Brain microvascular endothelial cell (primary cell): ENCODE results near the gene ARHGEF7.
"Not testable (repeated sequence)": the region's sequence is repeated elsewhere in the genome, so short reads cannot be mapped to it uniquely, and the experiment has no call there.

Experiments
- DNase-seq: peaks from one replicate; pipeline ENCODE4 v3.0.0-alpha.2; 2020
- H3K27ac ChIP-seq: fragments of 250-450 bp; sonication (Bioruptor Pico); 2 replicates; pipeline ENCODE4 v1.5.1; 2020; ENCODE audit warnings: mild to moderate bottlenecking, moderate library complexity
- H3K27me3 ChIP-seq: fragments of 250-450 bp; sonication (Bioruptor Pico); replicated peaks from 2 replicates; pipeline ENCODE4 v1.5.1; 2020; ENCODE audit warnings: mild to moderate bottlenecking
- H3K36me3 ChIP-seq: fragments of 250-450 bp; sonication (Bioruptor Pico); replicated peaks from 2 replicates; pipeline ENCODE4 v1.5.1; 2020; ENCODE audit warnings: mild to moderate bottlenecking
- H3K4me3 ChIP-seq: 2 replicates; pipeline ENCODE4 v1.5.1; 2011; ENCODE audit warnings: low read depth, mild to moderate bottlenecking, control low read depth, low read length, moderate library complexity
- in situ Hi-C: cut with HindIII; loops from 2 replicates; pipeline ENCODE4 v1.10.0; 2017; ENCODE audit warnings: low sequenced_read_pairs, low pct_ligation_motif_present
- TF ChIP-seq, protein P1 (sequence below): IDR thresholded peaks from 2 replicates; pipeline ENCODE4 v1.5.1; 2011; ENCODE audit warnings: low read depth, mild to moderate bottlenecking, moderate library complexity, low read length, control low read depth, inconsistent platforms; ENCODE audit errors: missing control alignments

Gene ARHGEF7

DNA sequence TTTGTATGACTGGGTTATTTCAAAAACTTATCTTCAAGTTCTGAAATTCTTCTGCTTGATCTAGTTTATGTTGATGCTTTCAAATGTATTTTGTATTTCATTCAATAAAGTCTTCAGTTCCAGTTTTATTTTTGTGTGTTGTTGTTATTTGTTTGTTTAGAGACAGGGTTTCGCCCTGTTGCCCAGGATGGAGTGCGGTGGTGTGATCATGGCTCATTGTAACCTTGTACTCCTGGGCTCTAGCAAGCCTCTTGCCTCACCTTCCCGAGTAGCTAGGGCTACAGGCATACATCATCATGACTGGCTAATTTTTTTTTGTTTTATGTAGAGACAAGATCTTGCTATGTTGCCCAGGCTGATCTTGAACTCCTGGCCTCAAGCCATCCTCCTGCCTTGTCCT lies 40.3 kb upstream of the ARHGEF7 start:
- DNase-seq: no peak
- TF ChIP-seq, protein P1, sequence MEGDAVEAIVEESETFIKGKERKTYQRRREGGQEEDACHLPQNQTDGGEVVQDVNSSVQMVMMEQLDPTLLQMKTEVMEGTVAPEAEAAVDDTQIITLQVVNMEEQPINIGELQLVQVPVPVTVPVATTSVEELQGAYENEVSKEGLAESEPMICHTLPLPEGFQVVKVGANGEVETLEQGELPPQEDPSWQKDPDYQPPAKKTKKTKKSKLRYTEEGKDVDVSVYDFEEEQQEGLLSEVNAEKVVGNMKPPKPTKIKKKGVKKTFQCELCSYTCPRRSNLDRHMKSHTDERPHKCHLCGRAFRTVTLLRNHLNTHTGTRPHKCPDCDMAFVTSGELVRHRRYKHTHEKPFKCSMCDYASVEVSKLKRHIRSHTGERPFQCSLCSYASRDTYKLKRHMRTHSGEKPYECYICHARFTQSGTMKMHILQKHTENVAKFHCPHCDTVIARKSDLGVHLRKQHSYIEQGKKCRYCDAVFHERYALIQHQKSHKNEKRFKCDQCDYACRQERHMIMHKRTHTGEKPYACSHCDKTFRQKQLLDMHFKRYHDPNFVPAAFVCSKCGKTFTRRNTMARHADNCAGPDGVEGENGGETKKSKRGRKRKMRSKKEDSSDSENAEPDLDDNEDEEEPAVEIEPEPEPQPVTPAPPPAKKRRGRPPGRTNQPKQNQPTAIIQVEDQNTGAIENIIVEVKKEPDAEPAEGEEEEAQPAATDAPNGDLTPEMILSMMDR: no peak
- H3K27ac ChIP-seq: no peak overlapping the region
- no peaks in the 10 kb centered on the region for H3K36me3 ChIP-seq
- no peaks in the 10 kb centered on the region for H3K27me3 ChIP-seq
- in situ Hi-C loops: no loop called here
- no peak overlapping the region for H3K4me3 ChIP-seq

DNA sequence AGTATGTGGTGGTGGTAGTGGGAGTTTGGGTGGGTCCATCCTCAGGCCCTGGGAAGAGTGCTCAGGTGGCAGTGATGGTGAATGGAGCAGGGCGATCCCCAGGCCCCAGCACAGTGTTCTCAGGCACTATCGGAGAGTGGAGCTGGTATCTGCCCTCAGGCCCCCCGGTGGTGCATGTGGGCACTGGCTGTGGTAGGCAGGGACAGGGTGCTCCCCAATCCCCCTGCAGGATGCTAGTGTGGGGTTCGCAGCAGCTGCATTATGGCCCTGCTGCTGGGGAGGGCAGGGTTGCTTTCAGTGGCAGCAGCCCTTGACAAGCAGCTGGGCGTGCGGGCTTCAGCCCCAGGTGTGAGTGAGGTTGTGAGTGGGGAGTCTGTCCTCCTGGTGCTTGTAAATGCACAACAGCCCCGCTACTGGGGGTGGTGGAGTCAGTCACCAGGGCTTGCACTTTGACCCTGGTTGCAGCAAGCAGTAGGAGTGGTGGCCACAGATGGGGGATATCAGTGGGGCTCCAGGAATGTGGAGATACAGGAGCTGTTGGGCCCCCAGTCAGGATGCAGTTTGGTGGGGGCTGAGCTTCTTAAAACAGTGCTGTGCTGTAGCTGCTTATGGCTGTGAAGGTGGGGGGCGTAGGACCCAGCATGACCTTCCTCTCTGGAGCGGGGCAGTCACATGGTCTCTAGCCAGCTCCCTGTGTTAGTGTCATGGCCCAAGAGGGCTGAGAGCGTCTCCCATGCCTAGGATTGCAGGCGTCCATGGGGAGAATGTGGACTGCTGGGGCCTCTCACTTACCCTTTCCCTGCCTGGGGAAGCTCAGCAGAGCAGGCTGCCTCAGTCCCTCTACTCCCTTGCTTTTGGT lies 38.7 kb upstream of the ARHGEF7 start:
- in situ Hi-C loops: no loop called here

DNA sequence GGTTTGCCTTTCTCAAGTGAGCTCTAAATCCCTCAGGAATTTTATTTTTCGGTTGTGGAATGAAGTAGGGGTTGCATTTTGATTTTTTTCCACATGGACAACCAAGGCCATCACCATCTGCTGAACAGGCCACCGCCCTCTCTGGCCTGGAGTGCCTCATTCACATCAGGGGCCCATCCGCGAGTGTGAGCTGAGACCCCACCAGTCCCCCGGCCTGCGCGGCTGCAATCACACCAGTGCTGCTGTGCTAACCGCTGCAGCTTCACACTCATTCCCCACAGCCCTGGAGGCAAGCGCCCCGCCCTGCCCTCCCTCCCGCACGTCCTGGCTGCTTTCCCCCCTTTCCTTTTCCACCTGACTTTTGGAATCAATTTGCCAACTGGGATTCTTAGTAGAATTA lies 35.7 kb upstream of the ARHGEF7 start:
- in situ Hi-C loops: no loop called here
- no peak overlapping the region for H3K27ac ChIP-seq
- no peak for DNase-seq
- H3K4me3 ChIP-seq: no peak overlapping the region
- H3K27me3 ChIP-seq: no peaks in the 10 kb centered on the region
- TF ChIP-seq, protein P1: no peak
- H3K36me3 ChIP-seq: no peaks in the 10 kb centered on the region

More for the DNA sequence above, 38.7 kb upstream of the ARHGEF7 start:
- H3K27ac ChIP-seq: no peak overlapping the region
- H3K4me3 ChIP-seq: no peak overlapping the region
- no peaks in the 10 kb centered on the region for H3K36me3 ChIP-seq
- no peaks in the 10 kb centered on the region for H3K27me3 ChIP-seq
- TF ChIP-seq, protein P1: peak; percentile 48
- no peak for DNase-seq

DNA sequence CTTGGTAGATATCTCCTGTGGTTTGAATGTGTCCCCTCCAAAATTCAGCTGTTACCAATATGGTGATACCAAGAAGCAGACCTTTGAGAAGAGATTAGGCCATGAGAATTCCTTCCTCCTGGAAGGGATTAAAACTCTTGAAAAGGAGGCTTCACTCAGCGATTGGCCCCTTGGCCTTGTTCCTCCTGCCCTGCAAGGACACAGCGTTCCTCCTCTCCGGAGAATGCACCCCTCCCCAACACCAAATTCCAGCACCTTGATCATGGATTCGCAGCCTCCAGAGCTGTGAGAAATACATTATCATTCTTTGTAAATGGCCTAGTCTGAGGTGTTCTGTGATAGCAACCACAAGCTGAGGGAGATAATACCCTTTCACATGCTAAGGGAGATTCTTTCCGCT lies 34.5 kb upstream of the ARHGEF7 start:
- TF ChIP-seq, protein P1: no peak
- in situ Hi-C loops: no loop called here
- H3K4me3 ChIP-seq: no peak overlapping the region
- no peak overlapping the region for H3K27ac ChIP-seq
- H3K27me3 ChIP-seq: no peaks in the 10 kb centered on the region
- H3K36me3 ChIP-seq: no peaks in the 10 kb centered on the region
- DNase-seq: no peak

DNA sequence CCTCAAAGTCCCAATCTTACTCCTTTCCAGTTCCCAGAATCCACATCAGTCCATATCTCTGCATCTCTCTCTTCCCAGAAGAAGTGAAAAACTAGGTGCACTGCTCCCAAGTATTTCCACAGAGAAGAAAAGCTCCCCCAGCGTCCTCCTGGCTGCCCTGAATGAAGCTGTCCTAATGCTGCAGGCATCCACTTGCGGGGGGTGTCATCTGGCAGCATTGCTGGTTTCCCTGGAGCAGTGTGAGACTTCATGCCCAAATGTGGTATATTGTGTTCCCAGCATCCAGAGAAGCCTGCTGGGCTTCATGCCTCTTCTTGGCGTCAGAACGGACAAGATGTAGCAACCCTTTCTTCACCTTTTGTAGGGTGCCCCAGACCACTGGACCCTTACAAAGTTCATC lies 32.9 kb upstream of the ARHGEF7 start:
- no peaks in the 10 kb centered on the region for H3K36me3 ChIP-seq
- in situ Hi-C loops: no loop called here
- H3K27ac ChIP-seq: no peak overlapping the region
- TF ChIP-seq, protein P1: no peak
- no peak for DNase-seq
- no peaks in the 10 kb centered on the region for H3K27me3 ChIP-seq
- H3K4me3 ChIP-seq: no peak overlapping the region

DNA sequence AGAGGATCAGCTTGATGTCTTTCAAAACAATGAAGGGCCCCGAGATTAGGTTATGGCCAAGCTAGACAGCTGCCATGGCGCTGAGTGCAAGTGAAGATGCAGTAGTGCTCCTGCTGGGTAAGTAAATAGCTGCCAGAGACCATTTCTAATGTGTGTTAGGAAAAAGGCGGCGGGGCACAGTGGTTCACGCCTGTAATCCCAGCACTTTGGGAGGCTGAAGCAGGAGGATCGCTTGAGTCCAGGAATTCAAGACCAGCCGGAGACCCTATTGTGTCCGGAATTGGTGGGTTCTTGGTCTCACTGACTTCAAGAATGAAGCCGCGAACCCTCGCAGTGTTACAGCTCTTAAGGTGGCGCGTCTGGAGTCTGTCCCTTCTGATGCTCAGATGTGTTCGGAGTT lies 32.3 kb upstream of the ARHGEF7 start:
- H3K27ac ChIP-seq, H3K27me3 ChIP-seq, DNase-seq, in situ Hi-C loops, H3K36me3 ChIP-seq, H3K4me3 ChIP-seq: not testable (repeated sequence)

DNA sequence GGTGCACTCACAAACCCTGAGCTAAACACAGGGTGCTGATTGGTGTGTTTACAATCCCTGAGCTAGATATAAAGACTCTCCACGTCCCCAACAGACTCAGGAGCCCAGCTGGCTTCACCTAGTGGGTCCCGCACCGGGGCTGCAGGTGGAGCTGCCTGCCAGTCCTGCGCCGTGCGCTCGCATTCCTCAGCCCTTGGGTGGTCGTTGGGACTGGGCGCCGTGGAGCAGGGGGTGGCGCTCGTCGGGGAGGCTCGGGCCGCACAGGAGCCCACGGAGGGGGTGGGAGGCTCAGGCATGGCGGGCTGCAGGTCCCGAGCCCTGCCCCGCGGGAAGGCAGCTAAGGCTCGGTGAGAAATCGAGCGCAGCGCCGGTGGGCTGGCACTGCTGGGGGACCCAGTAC lies 31.4 kb upstream of the ARHGEF7 start:
- H3K4me3 ChIP-seq, H3K36me3 ChIP-seq, DNase-seq, H3K27me3 ChIP-seq, H3K27ac ChIP-seq, in situ Hi-C loops: not testable (repeated sequence)
